ENCODE results near the gene FUS.
"Not testable (repeated sequence)": the region's sequence is repeated elsewhere in the genome, so short reads cannot be mapped to it uniquely, and the experiment has no call there.

The FUS gene

GRCh38 chr16:31144418-31144817, 35.5 kb upstream of the FUS start:
- DNase-seq: not testable (repeated sequence)

- DNase-seq: no peak
These were observed 34.4 kb upstream of the FUS start for GRCh38 chr16:31145398-31145990.

GRCh38 chr16:31147574-31147973, 32.4 kb upstream of the FUS start:
- DNase-seq: no peak

GRCh38 chr16:31148281-31148728, 31.6 kb upstream of the FUS start:
- no peak for DNase-seq

- DNase-seq: no peak
These were observed 31.0 kb upstream of the FUS start for GRCh38 chr16:31148896-31149295.

- DNase-seq: no peak
These were observed 30.6 kb upstream of the FUS start for GRCh38 chr16:31149332-31149731.

GRCh38 chr16:31149894-31150890, 29.7 kb upstream of the FUS start, which contains the start of gene PRSS36:
TSS of gene PRSS36 (minus strand) at chr16:31150066. CDS start at chr16:31150035, 31 bp downstream.
- no peak for DNase-seq

- DNase-seq: not testable (repeated sequence)
These were observed 29.0 kb upstream of the FUS start for GRCh38 chr16:31150976-31151375.

- DNase-seq: no peak
These were observed 22.8 kb upstream of the FUS start for GRCh38 chr16:31157136-31157535.

GRCh38 chr16:31167315-31167714, 12.6 kb upstream of the FUS start:
- no peak for DNase-seq

- no peak for DNase-seq
These were observed 11.1 kb upstream of the FUS start for GRCh38 chr16:31168848-31169247.

- peak in 1 of 2 experiments; percentile 11 for DNase-seq
These were observed 9.9 kb upstream of the FUS start for GRCh38 chr16:31170048-31170447.

- no peak for DNase-seq
These were observed 2.8 kb upstream of the FUS start for GRCh38 chr16:31177136-31177535.

GRCh38 chr16:31179219-31179746, 656 bp upstream of the FUS start:
- DNase-seq: no peak

GRCh38 chr16:31181102-31181830, 1.3 kb downstream of the FUS start:
- peak in 1 of 2 experiments; percentile 6 for DNase-seq

- DNase-seq: no peak
These were observed 2.5 kb downstream of the FUS start for GRCh38 chr16:31182391-31182790.

GRCh38 chr16:31183432-31184428, 3.8 kb downstream of the FUS start:
- peak in 1 of 2 experiments; percentile 4 for DNase-seq

GRCh38 chr16:31184888-31185287, 4.9 kb downstream of the FUS start:
- peak in 1 of 2 experiments; percentile 13 for DNase-seq

- DNase-seq: no peak
These were observed 5.4 kb downstream of the FUS start for GRCh38 chr16:31185339-31185738.

GRCh38 chr16:31186176-31186575, 6.2 kb downstream of the FUS start:
- DNase-seq: no peak
